A375 (cell line): Measurements from ENCODE around the gene TEX35. TPM values are rescaled to one million over a fixed set of nuclear protein-coding genes. Genes with fewer than 3 reads are reported as not detected.

ENCODE experiments used
- small RNA-seq: library from RNA; depleted of rRNA; stranded (forward); fragments of <200 nt; gene quantifications from one replicate; pipeline ENCODE3, GENCODE V24; 2014
- total RNA-seq: library from RNA; depleted of rRNA; stranded (reverse); fragments of >200 nt; shearing (Covaris generic); gene quantifications from 2 replicates; pipeline ENCODE4 v1.2.3, GENCODE V29; 2014; rRNA removed

Gene TEX35
- not detected in 2 replicates for total RNA-seq

GRCh38 chr1:178512566-178513277 lies at the start of gene TEX35:
Gene TEX35 (plus strand): TSS chr1:178513109. CDS start chr1:178513189, 80 bp downstream.

GRCh38 chr1:178496410-178497135 lies 16.3 kb upstream of the TEX35 start, which contains the start of gene CLEC20A:
Gene CLEC20A (minus strand): TSS chr1:178496964. CDS start chr1:178496939, 25 bp downstream.

Small RNA genes lying within 50 kb of the gene (small RNA-seq; reads per million reads assigned to genes)
- gene RF00017 (not detected), gene RNA5SP69 (0.17 reads per million)

Other genes with a start within 250 kb of the TEX35 start
- not detected in 2 replicates for gene CLEC20A, start 16.1 kb upstream of the TEX35 start, total RNA-seq
- gene RALGPS2, start 212.1 kb downstream of the TEX35 start, total RNA-seq: 25.0 and 30.4 TPM in 2 replicates